ENCODE results near the gene OPRM1. TPM values are rescaled to one million over a fixed set of nuclear protein-coding genes. Genes with fewer than 3 reads are reported as not detected.

The OPRM1 gene
- total RNA-seq, 4 donors from 2014 or later: 0.27 to 0.87 (median 0.40) TPM; not detected in 1

GRCh38 chr6:154156135-154156896 lies 117.3 kb downstream of the OPRM1 start:
- no peak for ATAC-seq
- TF ChIP-seq EP300 (IDR thresholded peaks at IDR 0.05): no peak
- TF ChIP-seq CTCF (IDR thresholded peaks at IDR 0.05): peak in 3 of 4 experiments; percentile 21 to 54 (median 33)
- Histone ChIP-seq H3K36me3 (no peaks in the 10 kb centered on the region), H3K9me3 (no peaks in the 10 kb centered on the region), H3K27ac (no peak overlapping the region), H3K4me3 (no peak overlapping the region), H3K4me1 (peaks cover 0 to 18% (median 3%) of the 10 kb centered on the region in 3 donors), H3K27me3 (no peaks in the 10 kb centered on the region)
- 71 to 94% methylated on average over 5 to 11 of the region's 11 CpGs for WGBS, 2 donors (ENCODE audit: low coverage in 1 of 2)

GRCh38 chr6:154157082-154157481 lies 118.0 kb downstream of the OPRM1 start:
- H3K36me3 ChIP-seq: no peaks in the 10 kb centered on the region
- no peak for ATAC-seq
- peak overlapping the region in 1 of 2 donors; percentile 7 for H3K4me3 ChIP-seq
- H3K4me1 ChIP-seq: peaks cover 0 to 18% (median 3%) of the 10 kb centered on the region in 3 donors
- no peaks in the 10 kb centered on the region for H3K9me3 ChIP-seq
- H3K27me3 ChIP-seq: no peaks in the 10 kb centered on the region
- 40 to 45% methylated on average over 2 to 3 of the region's 4 CpGs for WGBS, 2 donors (ENCODE audit: low coverage in 1 of 2)
- H3K27ac ChIP-seq: peak overlapping the region in 1 of 4 donors; percentile 31
- TF ChIP-seq POLR2A (IDR thresholded peaks at IDR 0.05): no peak

- no peaks in the 10 kb centered on the region for H3K9me3 ChIP-seq
- no peak overlapping the region for H3K4me3 ChIP-seq
- TF ChIP-seq POLR2AphosphoS5 (IDR thresholded peaks at IDR 0.05): no peak
- no peaks in the 10 kb centered on the region for H3K27me3 ChIP-seq
- H3K36me3 ChIP-seq: no peaks in the 10 kb centered on the region
- no peak for ATAC-seq
- peak overlapping the region in 1 of 4 donors; percentile 31 for H3K27ac ChIP-seq
- peaks cover 0 to 18% (median 3%) of the 10 kb centered on the region in 3 donors for H3K4me1 ChIP-seq
Observed at GRCh38 chr6:154157706-154158105, 118.7 kb downstream of the OPRM1 start.

- peaks cover 0 to 24% (median 3%) of the 10 kb centered on the region in 3 donors for H3K4me1 ChIP-seq
- no peak for TF ChIP-seq CTCF (IDR thresholded peaks at IDR 0.05)
- TF ChIP-seq POLR2AphosphoS5 (IDR thresholded peaks at IDR 0.05): no peak
- TF ChIP-seq EP300 (IDR thresholded peaks at IDR 0.05): no peak
- TF ChIP-seq POLR2A (IDR thresholded peaks at IDR 0.05): no peak
- no peaks in the 10 kb centered on the region for H3K36me3 ChIP-seq
- H3K4me3 ChIP-seq: no peak overlapping the region
- no peaks in the 10 kb centered on the region for H3K9me3 ChIP-seq
- no peak for ATAC-seq
- whole genome bisulfite sequencing, 2 donors (ENCODE audit: low coverage in 1 of 2): 92 to 100% methylated on average over 2 of the region's 2 CpGs
- no peak overlapping the region for H3K27ac ChIP-seq
- H3K27me3 ChIP-seq: no peaks in the 10 kb centered on the region
Observed at GRCh38 chr6:154159126-154159525, 120.1 kb downstream of the OPRM1 start.

GRCh38 chr6:154161689-154162088 lies 122.6 kb downstream of the OPRM1 start:
- no peak for ATAC-seq
- TF ChIP-seq EP300 (IDR thresholded peaks at IDR 0.05) (no peak), POLR2A (IDR thresholded peaks at IDR 0.05) (no peak), POLR2AphosphoS5 (IDR thresholded peaks at IDR 0.05) (no peak), CTCF (IDR thresholded peaks at IDR 0.05) (no peak)
- WGBS, 2 donors (ENCODE audit: low coverage in 1 of 2): 67 to 80% methylated on average over 2 to 3 of the region's 3 CpGs
- no peaks in the 10 kb centered on the region for H3K9me3 ChIP-seq
- no peak overlapping the region for H3K27ac ChIP-seq
- no peaks in the 10 kb centered on the region for H3K27me3 ChIP-seq
- H3K4me1 ChIP-seq: peaks cover 0 to 25% (median 3%) of the 10 kb centered on the region in 3 donors
- no peaks in the 10 kb centered on the region for H3K36me3 ChIP-seq
- no peak overlapping the region for H3K4me3 ChIP-seq

GRCh38 chr6:154164397-154164796 lies 125.4 kb downstream of the OPRM1 start:
- H3K4me3 ChIP-seq: no peak overlapping the region
- no peaks in the 10 kb centered on the region for H3K9me3 ChIP-seq
- ATAC-seq: peak; percentile 84
- TF ChIP-seq EP300 (IDR thresholded peaks at IDR 0.05): no peak
- TF ChIP-seq POLR2AphosphoS5 (IDR thresholded peaks at IDR 0.05): peak; percentile 74
- H3K27me3 ChIP-seq: no peaks in the 10 kb centered on the region
- no peaks in the 10 kb centered on the region for H3K36me3 ChIP-seq
- peaks cover 0 to 13% (median 0%) of the 10 kb centered on the region in 3 donors for H3K4me1 ChIP-seq
- H3K27ac ChIP-seq: peak overlapping the region in 3 of 4 donors; percentile 34 to 56 (median 50)
- 6 to 27% methylated on average over 3 to 5 of the region's 5 CpGs for WGBS, 2 donors (ENCODE audit: low coverage in 1 of 2)

Data from gastroesophageal sphincter (tissue), 4 donors.